ENCODE data around the gene TOB1. TPM values are rescaled to one million over a fixed set of nuclear protein-coding genes. Genes with fewer than 3 reads are reported as not detected.

Gene TOB1
- total RNA-seq, 1 donor = 86.2 TPM

DNA sequence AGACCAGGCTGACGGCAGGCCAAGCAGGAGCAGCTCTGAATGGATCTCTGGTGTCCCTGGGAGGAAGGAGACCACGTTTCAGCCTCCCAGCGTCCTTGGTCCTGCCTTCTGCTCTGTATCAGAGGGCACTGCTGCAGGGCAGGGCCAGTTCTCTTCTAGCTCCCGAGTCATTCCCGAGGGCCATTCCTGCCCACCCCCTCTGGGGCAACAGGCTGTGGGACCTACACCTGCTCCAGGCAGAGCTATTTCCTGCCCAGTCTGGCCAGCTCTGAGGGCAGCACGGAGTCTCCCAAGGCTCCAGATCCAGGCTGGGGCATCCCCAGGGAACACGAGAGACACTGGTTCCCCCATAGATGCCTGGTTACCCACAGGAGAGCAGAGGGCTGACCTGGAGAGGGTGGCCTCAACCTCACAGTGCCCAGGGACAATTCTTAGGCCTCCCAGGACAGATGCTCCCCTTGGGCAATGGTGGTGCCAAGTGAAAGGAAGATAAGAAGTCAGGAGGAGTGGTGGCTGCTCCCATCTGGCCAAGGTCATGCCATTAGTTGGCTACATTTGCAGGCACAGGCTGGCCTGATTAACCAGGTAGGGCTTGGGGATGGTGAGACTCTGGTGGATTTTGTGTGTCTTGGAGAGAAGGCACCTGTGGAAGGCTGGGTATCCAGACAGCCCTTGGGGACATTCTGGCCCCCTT lies 28.7 kb downstream of the TOB1 start:
- Histone ChIP-seq H3K4me1 (ENCODE audit: insufficient read depth, low read length) (no peaks in the 10 kb centered on the region), H3K9me3 (ENCODE audit: low read depth, low read length) (no peaks in the 10 kb centered on the region), H3K27me3 (ENCODE audit: insufficient read depth, low read length) (no peaks in the 10 kb centered on the region), H3K4me3 (ENCODE audit: low read length) (no peak overlapping the region)

DNA sequence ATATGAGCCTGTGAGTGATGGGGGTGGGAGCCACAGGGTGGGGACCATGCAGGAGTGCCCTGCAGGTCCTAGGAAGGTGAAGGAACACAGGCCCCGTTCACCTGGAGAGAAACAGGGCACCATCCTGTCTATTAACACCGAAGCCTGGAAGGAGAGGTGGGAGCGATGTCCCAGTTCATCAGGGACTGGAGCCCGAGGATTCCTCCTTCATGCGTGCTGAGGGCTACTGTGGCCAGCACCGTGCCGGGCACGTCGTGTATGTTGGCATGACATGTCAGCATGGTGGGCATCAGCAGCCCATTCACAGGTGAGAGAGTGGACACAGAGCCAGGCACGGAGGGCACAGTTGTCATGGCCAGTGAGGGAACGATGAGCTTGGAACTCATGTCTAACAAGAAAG lies 29.3 kb downstream of the TOB1 start:
- Histone ChIP-seq H3K9me3 (ENCODE audit: low read depth, low read length) (no peaks in the 10 kb centered on the region), H3K27me3 (ENCODE audit: insufficient read depth, low read length) (no peaks in the 10 kb centered on the region), H3K4me3 (ENCODE audit: low read length) (no peak overlapping the region), H3K4me1 (ENCODE audit: insufficient read depth, low read length) (no peaks in the 10 kb centered on the region)

DNA sequence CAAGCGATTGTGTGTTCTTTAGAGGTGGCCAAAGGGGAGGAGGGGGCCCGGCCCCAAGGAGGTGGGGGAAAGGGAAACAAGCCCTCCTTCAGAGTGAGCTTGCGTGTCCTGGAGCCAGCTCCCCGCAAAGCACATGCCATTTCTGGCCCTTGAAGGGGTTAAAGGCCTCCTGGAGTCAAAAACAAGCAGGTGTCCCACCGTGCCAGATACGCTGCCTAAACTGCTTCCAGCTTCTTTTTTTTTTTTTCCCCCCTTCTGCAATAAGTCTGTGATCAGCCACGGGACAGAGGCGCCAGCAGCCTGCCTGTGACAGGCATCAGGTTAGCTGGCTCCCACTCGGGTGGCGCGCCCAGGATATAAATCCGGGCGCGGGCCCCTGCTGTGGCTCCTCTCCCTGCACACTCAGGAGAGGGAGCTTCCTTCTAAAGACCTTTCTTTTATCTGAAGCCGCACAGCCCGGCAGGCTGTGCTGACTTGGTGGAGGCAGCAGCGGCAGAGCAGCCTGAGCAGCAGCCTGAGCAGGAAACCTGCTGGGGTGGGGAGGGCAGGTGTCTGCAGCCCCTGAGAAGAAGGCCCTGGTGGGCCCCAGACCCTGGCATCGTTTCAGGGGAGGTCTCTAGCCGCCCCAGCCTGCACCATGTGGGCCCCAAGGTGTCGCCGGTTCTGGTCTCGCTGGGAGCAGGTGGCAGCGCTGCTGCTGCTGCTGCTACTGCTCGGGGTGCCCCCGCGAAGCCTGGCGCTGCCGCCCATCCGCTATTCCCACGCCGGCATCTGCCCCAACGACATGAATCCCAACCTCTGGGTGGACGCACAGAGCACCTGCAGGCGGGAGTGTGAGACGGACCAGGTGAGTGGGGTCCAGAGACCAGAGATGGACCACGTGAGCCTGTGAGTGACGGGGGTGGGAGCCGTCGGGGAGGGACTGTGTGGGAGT lies 30.6 kb downstream of the TOB1 start, which contains the start of gene WFIKKN2:
Gene WFIKKN2, plus strand, starts transcription at position 286 of the 934 bp plus-strand sequence. Its CDS starts 352 bp downstream, at position 638.
- Histone ChIP-seq H3K27me3 (ENCODE audit: insufficient read depth, low read length) (no peaks in the 10 kb centered on the region), H3K9me3 (ENCODE audit: low read depth, low read length) (no peaks in the 10 kb centered on the region), H3K4me3 (ENCODE audit: low read length) (no peak within 1 kb of the TSS), H3K4me1 (ENCODE audit: insufficient read depth, low read length) (no peaks in the 10 kb centered on the region)

DNA sequence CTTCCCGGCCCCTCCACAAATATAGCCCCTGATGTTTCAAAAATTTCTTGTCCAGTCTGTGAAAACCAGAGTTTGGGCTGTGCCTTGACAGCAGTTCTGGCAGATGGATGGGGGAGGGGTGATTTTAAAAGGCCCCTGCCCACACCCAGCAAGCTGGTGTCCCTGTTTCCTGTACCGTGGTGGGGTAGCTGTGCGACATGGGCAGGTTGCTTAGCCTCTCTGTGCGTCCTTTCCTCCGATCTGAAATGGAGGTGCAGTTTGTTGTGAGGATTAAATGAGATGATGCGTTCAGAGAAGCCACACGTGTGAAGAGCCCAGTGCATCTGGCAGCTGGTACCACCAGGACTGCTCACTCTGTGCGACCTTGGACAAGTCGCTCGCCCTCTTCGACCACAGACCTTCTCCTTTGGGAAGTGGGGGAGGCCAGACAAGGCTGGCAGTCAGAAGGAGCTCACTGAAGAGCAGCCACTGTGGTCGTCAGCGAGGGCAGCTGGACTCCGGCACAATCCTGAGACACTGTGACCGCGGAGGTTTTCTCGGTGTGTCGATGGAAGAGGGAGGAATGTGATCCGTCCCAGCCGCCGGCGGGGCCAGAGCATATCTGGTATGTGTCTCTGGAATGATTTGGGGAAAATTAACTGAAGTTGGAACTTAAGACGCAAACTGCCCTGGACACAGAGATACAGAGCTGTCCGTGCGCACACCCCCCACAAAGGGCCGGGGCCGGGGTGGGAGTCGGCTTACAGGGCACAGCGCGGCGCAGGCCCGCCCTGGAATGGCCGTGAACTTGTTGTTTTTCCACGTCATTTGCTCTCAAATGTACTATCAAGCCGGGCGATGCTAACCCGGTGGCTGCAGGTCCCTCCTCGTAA lies 31.5 kb downstream of the TOB1 start:
- Histone ChIP-seq H3K4me1 (ENCODE audit: insufficient read depth, low read length) (peaks cover 2% of the 10 kb centered on the region), H3K4me3 (ENCODE audit: low read length) (no peak overlapping the region), H3K9me3 (ENCODE audit: low read depth, low read length) (no peaks in the 10 kb centered on the region), H3K27me3 (ENCODE audit: insufficient read depth, low read length) (no peaks in the 10 kb centered on the region)

DNA sequence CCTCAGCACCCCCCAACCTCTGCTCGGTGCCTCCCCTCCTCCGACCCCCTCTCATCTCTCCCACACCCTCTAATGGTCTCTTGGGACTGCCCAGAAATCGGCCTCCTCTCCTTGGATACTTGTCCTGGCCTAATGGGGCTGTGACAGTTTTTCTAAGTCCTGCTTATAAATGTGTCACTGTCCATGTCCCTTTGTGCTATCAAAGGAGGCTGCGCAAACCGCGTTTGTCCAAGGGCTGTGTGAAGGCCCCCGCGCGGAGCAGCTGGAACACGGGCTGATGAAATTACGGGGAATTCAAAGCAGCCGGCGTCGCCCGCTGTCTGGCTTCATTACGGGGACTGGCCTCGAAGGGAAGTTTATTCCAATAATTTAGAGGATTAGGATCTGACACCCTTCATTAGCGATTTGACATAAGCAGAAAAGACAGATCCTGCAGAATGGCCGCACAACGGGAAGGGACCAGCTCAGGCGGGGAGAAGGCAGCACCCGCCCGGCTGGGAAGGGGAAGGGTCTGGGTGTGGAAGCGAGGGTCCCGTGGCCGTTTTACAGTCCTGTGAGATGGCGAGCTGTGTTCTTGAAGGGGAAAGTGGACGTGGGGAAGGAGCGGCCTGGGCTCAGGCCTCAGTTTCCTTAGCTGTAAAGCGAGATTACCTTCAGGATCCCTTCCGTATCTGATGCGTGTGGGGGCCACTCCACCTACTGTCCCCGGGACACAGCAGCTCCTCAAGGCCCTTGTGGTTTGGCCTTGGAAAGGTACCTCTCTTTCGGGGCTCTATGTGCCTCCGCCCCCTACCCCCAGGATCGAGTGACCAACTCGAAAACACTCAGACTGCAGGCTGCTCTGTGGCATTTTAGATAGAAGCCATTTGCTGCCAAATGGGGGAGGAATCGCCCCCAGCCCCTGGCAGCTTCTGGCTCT lies 32.4 kb downstream of the TOB1 start:
- Histone ChIP-seq H3K4me3 (ENCODE audit: low read length) (no peak overlapping the region), H3K4me1 (ENCODE audit: insufficient read depth, low read length) (peaks cover 7% of the 10 kb centered on the region), H3K27me3 (ENCODE audit: insufficient read depth, low read length) (no peaks in the 10 kb centered on the region), H3K9me3 (ENCODE audit: low read depth, low read length) (no peaks in the 10 kb centered on the region)

DNA sequence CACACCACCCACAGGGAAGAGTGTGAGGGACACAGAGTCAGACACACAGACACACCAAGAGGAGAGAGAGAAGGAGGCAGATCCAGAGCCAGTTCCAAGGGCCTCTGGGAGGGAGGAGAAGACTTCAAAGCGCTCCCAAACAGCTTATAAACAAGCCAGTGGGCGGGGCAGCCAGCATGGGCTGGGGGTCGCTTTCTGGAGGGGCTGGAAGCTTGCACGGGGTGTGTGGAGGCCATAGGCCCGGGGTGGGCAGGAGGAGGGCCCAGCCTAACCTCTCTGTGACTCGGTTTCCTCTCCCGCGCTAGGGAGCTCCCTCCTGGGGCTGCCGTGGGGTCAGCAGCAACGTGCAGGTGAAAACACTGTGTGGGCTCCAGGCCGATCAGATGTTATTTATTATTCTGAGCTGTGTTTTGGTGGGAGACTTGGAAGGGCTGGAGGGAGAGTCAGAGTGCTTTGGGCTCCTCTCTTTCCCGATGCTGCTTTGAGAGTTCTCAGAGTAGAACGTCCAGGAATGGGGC lies 33.2 kb downstream of the TOB1 start:
- Histone ChIP-seq H3K4me1 (ENCODE audit: insufficient read depth, low read length) (peaks cover 7% of the 10 kb centered on the region), H3K9me3 (ENCODE audit: low read depth, low read length) (no peaks in the 10 kb centered on the region), H3K27me3 (ENCODE audit: insufficient read depth, low read length) (no peaks in the 10 kb centered on the region)

DNA sequence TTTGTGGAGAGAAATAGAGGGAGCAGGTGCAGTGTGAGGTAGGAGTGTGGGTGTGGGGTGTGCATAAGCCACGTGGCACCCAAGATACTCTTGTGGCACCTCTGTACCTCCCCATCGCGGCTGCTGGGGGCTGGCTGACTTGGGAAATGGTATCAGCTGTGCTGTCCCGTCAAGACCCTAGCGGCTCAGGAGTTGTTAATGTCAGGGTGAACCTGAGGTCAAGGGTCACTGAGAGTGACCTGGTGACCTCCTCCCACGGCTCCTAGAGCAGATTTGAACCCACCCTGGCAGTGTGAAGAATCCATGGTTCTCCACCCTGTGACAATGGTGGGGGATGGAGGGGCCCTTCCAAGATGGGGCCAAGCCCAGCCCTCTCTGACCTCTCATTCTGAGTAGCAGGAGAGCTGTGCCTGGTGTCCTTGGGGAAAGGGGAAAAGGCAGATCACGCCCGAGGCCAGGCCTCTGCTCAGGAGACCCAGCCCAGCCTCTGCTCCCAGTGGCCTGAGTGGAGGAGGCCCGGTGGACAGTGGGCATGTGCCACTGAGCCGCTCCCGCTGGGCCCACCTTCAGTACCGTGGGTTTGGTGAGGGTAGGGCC lies 33.8 kb downstream of the TOB1 start:
- Histone ChIP-seq H3K4me3 (ENCODE audit: low read length) (no peak overlapping the region), H3K4me1 (ENCODE audit: insufficient read depth, low read length) (peaks cover 7% of the 10 kb centered on the region), H3K27me3 (ENCODE audit: insufficient read depth, low read length) (no peaks in the 10 kb centered on the region), H3K9me3 (ENCODE audit: low read depth, low read length) (no peaks in the 10 kb centered on the region)

More for the DNA sequence above, 33.2 kb downstream of the TOB1 start:
- H3K4me3 ChIP-seq (ENCODE audit: low read length) = no peak overlapping the region

DNA sequence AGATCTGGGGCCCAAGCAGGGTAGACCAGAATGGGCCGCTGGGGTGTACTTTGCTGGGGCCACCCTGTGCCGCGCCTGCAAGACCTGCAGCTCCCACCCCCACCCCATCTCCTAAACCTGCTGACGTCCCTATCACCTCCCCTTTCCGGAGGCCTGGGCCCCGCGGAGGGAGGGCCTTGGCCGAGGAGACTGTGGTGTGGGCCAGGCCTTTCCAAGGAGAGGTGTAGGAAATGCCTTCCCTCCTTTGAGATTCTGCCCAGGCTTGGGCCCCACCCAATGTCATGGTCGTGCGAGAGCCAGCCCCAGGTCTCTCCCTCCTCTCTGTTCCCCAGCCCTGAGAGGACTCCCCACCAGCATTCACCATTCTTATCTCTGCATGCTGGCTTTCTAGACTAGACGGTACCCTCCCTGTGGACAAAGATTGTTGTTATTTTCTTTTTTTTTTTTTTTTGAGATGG lies 34.7 kb downstream of the TOB1 start:
- no peaks in the 10 kb centered on the region for H3K9me3 ChIP-seq (ENCODE audit: low read depth, low read length)
- peaks cover 7% of the 10 kb centered on the region for H3K4me1 ChIP-seq (ENCODE audit: insufficient read depth, low read length)
- H3K4me3 ChIP-seq (ENCODE audit: low read length) = no peak overlapping the region
- no peaks in the 10 kb centered on the region for H3K27me3 ChIP-seq (ENCODE audit: insufficient read depth, low read length)

DNA sequence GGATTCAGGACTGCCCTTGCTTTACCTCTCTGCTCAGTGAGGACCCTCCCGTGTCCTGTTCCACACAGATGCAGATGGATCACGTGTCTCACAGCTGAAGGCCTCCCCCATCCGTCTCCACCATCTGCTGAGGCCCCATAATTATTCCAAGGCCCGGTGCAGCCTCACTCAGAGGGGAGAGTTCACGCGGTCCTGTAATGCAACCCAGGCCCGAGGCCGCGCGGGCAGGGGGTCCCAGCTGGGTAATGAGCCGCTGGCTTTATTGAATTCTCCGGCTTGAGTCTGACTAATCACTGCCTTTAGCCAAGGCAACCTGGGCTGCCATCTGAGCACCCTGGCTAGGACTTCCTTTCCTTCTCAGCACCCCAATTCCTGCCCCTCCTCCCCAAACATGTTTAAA lies 35.2 kb downstream of the TOB1 start:
- H3K4me1 ChIP-seq (ENCODE audit: insufficient read depth, low read length) = peaks cover 7% of the 10 kb centered on the region
- no peaks in the 10 kb centered on the region for H3K9me3 ChIP-seq (ENCODE audit: low read depth, low read length)
- H3K4me3 ChIP-seq (ENCODE audit: low read length) = no peak overlapping the region
- H3K27me3 ChIP-seq (ENCODE audit: insufficient read depth, low read length) = no peaks in the 10 kb centered on the region

DNA sequence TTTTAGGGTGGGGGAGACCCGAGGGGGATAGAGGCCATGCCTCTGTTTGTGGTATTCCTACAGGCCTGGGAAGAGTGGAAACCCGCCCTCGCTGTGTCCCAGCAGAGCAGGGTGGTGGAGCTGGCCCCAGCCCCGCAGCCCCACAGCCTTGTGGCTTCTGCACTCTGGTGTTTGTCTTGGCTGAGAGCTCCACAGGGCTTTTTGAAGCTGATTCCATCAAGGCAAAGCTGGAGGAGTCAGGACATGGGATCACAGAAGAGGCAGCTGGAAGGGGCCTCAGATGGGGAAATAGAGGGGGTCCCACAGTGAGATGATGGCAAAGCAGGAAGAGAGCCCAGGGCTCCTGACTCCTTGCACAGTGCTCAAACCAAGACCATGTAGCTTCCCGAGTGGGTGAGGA lies 35.8 kb downstream of the TOB1 start:
- Histone ChIP-seq H3K9me3 (ENCODE audit: low read depth, low read length) (no peaks in the 10 kb centered on the region), H3K4me3 (ENCODE audit: low read length) (no peak overlapping the region), H3K4me1 (ENCODE audit: insufficient read depth, low read length) (peaks cover 7% of the 10 kb centered on the region), H3K27me3 (ENCODE audit: insufficient read depth, low read length) (no peaks in the 10 kb centered on the region)

DNA sequence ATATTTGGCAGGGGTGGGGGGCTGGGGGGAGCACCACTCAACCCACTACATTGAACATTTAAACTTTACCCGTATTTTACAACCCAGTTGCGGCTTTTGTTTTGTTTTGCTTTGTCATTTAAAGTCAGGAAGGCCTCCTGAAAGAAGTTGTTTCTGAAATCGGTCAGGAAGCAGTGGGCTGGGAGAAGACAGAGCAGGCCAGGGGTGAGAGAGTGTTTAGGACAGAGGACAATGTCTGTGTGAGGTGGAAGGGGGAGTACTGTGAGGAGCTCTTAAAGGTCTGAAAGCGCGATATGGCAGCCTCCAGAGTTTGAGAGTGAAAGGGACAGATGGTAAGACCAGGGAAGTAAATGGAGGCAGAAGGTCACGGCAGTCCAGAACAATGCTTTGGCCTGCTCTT lies 36.8 kb downstream of the TOB1 start:
- Histone ChIP-seq H3K9me3 (ENCODE audit: low read depth, low read length) (no peaks in the 10 kb centered on the region), H3K4me1 (ENCODE audit: insufficient read depth, low read length) (peaks cover 7% of the 10 kb centered on the region), H3K4me3 (ENCODE audit: low read length) (no peak overlapping the region)

DNA sequence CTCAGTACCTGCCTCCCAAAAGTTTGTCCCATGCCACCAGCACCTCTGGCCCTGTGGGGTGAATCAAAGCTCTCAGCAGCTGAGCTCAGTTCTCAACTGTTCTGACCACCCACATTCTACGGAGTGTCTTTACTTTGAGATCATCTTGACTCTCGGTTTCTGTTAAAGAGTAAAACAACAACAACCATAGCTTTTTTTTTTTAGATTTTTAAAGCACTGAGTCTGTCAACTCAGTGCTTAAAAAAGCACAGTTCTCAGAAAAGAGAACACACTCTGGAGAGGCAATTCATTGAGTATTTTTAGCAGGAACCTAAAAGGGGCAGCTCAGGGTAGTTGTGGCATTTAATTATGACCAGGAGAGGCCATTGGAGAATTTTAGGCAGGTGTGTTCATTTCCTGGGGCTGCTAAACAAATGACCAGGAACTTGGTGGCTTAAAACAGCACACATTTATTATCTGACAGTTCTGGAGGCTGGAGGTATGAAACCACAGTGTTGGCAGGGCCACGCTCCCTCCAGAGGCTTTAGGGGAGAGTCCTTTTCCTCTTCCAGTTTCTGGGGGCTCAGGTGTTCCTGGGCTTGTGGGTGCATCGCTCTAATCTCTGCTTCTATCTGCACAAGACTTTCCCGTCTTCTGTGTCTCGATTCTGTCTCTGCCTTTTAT lies 37.5 kb downstream of the TOB1 start:
- H3K27me3 ChIP-seq (ENCODE audit: insufficient read depth, low read length) = no peaks in the 10 kb centered on the region
- H3K4me1 ChIP-seq (ENCODE audit: insufficient read depth, low read length) = peaks cover 7% of the 10 kb centered on the region
- H3K4me3 ChIP-seq (ENCODE audit: low read length) = no peak overlapping the region
- no peaks in the 10 kb centered on the region for H3K9me3 ChIP-seq (ENCODE audit: low read depth, low read length)

More for the DNA sequence above, 36.8 kb downstream of the TOB1 start:
- no peaks in the 10 kb centered on the region for H3K27me3 ChIP-seq (ENCODE audit: insufficient read depth, low read length)

DNA sequence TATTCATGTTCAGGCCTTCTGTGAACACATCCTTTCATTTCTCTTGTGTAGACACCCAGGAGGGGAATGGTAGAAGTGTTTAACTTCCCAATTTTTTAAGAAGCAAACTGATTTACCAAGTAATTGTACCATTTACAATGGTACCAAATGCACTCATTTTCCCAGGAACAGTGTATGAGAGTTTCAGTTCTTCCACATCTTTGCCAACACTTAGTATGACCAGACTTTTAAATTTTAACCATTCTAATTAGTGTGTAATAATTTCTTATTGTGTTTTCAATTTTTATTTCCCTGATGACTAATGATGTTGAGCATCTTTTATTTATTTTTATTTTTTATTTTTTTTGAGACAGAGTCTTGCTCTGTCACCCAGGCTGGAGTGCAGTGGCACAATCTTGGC lies 41.0 kb downstream of the TOB1 start:
- H3K4me1 ChIP-seq (ENCODE audit: insufficient read depth, low read length) = peaks cover 7% of the 10 kb centered on the region
- no peak overlapping the region for H3K4me3 ChIP-seq (ENCODE audit: low read length)

More for the DNA sequence above, 41.0 kb downstream of the TOB1 start:
- no peaks in the 10 kb centered on the region for H3K9me3 ChIP-seq (ENCODE audit: low read depth, low read length)
- H3K27me3 ChIP-seq (ENCODE audit: insufficient read depth, low read length) = no peaks in the 10 kb centered on the region

Measured in mononuclear cell (primary cell).